HuH-7.5 (cell line): ENCODE measurements around the gene XPC.

Experiments
- DNase-seq: peaks from one replicate; pipeline ENCODE4 v3.0.0; 2011; ENCODE audit warnings: low spot score

XPC gene

GRCh38 chr3:14146381-14147065 is 31.9 kb downstream of the XPC start:
- no peak for DNase-seq

DNA sequence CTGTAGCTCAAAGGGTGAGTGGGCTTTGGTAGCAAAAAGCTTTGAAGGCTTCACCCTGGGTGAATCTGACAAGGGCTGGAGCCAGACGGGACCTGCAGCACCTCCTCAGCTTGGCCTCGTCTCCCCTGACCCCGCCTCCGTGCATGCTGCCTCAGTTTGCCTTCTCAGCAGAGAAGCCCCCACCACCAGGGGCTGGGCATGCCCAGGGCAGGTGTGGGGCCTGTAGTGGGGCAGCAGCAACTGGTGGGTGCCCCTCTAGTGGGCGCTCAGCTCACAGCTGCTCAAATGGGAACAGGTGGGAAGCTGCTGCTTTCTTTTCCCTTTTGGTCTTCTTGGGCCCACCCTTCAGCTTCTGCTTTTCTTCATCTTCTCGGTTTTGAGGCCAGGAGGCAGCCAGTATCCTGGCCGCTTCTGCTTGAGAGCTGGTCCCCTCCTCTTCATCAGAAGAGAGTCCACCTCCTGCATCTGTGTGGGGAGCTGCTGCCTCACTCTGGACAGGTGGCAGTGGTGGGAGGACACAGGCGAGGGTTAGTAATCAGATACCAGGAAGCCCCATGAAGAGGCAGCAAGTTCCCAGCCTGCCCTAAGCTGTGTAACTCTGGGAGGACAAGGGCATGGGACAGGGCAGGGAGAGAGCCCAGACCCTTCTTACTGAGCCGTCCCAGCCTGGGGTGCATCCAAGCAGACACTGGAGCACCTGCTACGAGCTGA is 32.6 kb downstream of the XPC start:
- no peak for DNase-seq

DNA sequence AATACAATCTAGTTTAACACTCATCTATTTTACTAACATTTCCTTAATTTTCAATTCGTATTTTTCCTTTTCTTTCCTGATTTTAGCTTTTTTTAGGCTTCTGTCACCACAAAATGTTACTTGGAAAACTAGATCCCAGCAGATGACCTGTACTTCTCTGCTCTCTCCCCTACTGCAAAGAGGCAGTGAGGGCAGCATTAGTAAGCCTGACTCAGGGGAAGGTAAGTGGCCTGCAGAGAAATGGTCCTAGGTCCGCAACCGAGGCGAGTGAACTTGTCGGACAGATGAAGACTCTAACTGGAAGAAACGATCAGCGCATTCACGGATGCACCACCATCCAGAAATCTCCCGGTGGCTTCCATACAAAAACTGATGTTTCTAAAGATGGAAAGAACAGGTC is 33.2 kb downstream of the XPC start:
- DNase-seq = no peak

- DNase-seq = peak; percentile 92
These were observed 33.9 kb downstream of the XPC start for GRCh38 chr3:14144423-14145075.

DNA sequence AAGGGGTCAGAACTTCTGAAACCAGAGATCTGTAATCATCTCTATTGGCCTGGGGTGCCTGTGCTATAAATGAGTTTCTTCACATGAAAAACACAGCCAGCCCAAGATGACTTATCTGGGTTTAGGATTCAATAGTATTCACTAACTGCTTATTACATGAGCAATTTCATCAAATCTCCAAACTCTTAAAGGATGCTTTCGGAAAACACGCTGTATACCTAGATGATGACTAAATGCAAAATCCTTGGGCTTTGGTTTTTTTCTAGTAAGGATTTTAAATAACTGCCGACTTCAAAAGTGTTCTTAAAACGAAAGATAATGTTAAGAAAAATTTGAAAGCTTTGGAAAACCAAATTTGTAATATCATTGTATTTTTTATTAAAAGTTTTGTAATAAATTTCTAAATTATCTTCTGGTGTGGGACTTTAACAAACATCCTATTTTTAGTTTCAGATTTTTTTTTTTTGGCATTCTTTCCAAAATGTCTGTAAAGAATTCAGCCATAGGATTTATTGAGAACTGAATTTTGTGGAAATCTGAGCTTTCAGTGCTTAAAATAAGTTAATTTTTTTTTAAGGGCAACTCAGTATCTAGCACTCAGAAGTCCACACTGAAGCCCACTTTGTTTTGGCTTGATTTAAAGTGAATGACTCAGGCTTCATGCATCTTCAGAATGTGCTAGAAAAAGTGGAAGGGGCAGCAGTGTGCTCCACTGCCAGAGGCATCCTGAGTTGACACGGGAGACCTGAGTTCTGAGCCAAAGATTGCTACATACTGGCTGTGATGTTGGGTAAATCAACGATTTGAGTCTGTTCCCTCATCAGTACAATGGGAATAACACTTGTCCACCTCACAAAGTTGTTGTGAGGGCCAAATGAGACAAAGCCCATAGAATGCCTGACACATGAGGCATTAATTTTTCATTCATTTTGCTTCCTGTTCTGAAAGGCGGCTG is 34.9 kb downstream of the XPC start:
- no peak for DNase-seq

DNA sequence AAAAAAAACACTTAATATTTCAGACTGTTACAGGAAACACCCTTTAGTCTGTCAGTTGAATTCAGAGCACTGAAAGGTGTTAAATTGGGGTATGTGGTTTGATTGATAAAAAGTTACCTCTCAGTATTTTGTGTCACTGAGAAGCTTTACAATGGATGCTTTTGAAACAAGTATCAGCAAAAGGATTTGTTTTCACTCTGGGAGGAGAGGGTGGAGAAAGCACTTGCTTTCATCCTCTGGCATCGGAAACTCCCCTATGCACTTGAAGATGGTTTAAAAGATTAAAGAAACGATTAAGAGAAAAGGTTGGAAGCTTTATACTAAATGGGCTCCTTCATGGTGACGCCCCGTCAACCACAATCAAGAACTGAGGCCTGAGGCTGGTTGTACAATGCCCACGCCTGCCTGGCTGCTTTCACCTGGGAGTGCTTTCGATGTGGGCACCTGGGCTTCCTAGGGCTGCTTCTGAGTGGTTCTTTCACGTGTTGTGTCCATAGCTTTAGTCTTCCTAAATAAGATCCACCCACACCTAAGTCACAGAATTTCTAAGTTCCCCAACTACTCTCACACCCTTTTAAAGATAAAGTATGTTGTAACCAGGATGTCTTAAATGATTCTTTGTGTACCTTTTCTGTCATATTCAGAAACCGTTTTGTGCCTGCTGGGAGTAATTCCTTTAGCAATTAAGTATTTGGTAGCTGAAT is 35.7 kb downstream of the XPC start:
- DNase-seq = no peak

GRCh38 chr3:14141602-14142341 is 36.6 kb downstream of the XPC start:
- no peak for DNase-seq

- DNase-seq = no peak
These were observed 37.3 kb downstream of the XPC start for GRCh38 chr3:14141144-14141543.

DNA sequence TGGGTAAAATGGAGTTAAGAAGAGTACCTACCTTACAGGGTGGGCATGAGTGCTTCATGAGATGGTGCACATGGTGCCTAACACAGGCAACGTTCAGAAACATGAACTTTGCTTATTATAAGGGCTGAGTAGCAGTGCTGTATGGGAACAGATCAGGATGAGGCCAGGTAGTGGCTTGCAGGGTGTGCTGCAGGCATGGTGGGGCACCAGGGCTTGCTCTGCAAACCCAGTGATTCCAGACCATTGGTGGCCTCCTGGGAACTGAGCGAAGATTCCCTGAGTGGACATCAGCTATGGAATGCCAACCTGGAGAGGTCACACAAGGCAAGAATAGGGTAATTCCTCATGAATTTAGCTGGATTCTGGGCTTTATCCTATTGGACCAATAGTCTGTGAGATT is 37.7 kb downstream of the XPC start:
- DNase-seq = no peak

DNA sequence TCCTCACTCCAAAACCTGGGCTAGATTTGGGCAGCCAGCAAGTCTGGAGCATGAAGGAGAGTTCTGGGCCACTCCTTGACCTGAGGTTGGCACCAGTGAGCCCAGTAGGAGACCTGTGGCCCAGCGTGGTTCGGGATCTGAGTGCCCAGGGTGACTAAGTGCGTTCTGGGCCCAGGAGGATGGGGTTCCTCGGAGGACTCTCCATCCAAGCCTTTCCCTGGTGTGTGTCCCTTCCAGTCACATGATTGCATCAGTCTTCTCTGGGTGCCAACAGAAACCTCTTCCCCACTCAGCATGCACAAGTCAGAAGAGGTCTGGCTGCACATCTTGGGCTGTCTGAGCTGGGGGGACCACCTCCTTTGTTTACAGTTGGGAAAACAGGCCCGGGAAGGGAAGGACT is 38.6 kb downstream of the XPC start:
- DNase-seq = no peak

- no peak for DNase-seq
These were observed 39.3 kb downstream of the XPC start for GRCh38 chr3:14138878-14139655.

DNA sequence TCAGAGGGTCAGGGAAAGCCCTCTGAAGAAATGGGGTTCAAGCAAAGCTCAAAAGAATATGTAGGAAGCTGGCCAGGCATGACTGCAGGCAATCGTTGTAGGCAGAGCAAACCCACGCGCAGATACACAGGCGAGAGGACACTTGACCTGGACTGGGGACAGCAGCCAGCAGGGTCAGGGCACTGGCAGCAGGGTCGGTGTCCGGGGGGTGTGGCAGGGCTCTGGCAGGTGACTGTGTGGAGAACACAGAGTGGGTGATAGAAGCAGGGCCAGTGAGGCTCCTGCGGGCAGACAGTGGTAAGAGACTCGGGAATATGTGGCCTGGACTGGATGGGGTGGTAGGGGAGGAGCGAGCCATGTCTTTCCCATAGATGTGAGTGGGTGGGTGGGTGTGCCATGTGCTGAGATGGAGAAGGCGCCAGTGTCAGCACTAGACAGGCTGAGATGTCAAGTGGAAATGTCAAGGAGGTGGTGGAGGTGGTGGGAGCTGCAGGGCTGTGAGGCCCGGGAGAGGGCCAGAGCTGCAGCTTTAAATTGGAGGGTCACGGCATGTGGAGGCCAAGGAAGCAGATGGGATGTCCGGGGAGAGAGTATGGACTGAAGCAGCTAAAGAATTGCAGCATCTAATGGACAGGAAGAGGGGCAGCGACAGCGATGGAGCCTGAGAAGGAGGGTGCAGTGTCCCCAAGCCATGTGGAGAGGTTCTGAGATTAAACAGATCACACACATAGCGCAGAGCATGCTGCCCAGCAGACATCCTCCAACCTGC is 40.1 kb downstream of the XPC start:
- no peak for DNase-seq

- no peak for DNase-seq
These were observed 41.0 kb downstream of the XPC start for GRCh38 chr3:14137445-14137844.

GRCh38 chr3:14137004-14137403 is 41.4 kb downstream of the XPC start:
- DNase-seq = no peak

- DNase-seq = no peak
These were observed 42.8 kb downstream of the XPC start for GRCh38 chr3:14135581-14135980.

DNA sequence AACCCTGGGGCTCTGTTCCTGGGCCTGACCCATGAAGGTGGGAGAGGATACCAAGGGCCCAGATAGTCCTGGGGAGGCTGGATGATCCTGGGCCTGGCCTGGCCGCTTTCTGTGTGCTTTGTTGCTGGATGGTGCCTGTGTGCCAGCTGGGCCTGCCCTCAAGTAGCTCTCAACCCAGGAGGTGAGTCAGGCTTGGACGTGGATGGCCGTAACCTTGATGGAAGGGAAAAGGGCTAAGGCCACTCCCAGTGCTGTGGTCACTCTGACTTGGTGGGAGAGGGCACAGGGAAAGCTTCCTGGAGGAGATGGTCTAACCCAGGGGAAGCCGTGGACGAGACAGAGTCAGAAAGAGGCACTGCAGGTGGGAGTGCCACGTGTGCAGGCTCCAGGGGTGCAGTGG is 44.1 kb downstream of the XPC start:
- no peak for DNase-seq

DNA sequence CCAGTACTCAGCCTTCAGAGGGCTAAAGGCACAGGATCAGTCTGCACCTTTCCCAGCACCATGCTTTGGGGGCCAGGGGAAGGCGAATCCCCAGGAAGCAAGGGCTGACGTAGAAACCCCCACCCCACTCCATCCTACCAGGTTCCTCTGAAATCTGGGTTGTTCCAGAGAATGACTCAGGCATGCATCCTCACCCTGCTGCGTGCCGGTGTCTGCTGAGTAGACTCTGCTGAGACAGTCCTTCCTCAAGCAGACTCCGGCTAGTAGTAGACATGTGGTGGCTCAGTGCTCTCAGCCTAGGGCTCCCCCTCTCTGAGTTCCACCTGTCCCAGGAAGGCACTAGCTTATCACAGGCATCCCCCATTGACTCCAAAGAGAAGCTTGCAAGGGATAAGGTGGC is 44.5 kb downstream of the XPC start:
- no peak for DNase-seq

DNA sequence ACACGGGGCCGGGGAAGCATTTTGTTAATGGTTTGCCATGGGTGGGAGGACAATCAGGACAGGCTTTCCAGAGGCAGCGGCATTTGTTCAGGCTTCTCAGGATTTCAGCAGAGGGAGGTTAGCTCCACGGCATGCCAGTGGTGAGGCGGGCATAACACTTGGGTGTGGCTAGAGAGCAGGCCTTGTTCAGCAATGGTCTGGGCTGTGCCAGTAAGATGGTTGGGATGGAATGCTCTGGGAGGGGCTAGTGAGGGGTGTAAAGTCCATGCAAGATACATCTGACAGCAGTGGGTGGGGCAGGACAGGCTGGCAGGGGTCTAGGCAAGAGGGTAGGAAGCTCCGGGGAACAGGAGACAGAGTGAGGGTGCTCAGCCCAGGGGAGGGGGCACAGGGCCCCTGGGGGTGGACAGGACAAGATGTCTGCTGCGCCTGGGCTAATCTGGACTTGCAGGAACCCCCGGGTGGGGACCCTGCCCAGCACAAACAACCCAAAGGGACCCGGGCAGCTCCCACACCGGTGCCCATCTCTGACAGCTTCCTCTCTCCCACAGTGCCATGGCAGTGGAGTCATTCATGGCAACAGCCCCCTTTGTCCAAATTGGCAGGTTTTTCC is 45.1 kb downstream of the XPC start:
- DNase-seq = no peak

DNA sequence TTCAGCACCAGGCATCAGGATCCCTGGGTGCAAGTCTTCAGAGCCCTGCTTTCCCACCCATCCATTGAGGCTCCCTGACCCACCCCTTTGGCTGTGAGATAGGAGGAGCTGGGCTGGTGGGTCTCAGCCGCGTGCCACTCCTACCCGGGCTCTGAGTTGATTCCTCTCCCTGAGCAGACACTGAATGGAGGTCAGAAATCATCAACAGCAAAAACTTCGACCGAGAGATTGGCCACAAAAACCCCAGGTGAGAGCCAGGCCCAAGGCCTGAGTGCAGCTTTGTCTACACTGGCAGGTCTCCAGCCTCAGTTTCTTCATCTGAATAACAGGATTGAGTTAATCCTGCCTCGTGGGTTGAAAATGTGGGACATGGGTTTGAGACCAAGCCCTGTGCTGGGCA is 45.7 kb downstream of the XPC start:
- no peak for DNase-seq
